HCT116 (cell line): Measurements from ENCODE around the gene CDIP1. TPM values are rescaled to one million over a fixed set of nuclear protein-coding genes. Genes with fewer than 3 reads are reported as not detected.

Experiments
- ATAC-seq: fragments of 200-7000 bp; cut with Tn5 transposase; 2 replicates; pipeline ENCODE4 v1.9.1; 2020; ENCODE audit warnings: mild to moderate bottlenecking, moderate library complexity
- BruUV-seq: library from RNA; stranded (reverse); fragments of 400-500 nt; replicated peaks from 2 replicates; lab custom pipeline; 2021; lab: Mats Ljungman, UMichigan
- CTCF ChIA-PET: fragments of 300-600 bp; sonication (Branson Sonifier 250); formaldehyde crosslinking; loops from one replicate; lab custom pipeline; 2021; ENCODE audit warnings: antibody characterized with exemption; lab: Charles Lee
- POLR2A ChIA-PET: fragments of 300-600, 350-600 bp; sonication (Branson Sonifier 250); formaldehyde crosslinking; loops from one replicate; lab custom pipeline; 2021; ENCODE audit warnings: antibody characterized with exemption; lab: Charles Lee
- RAD21 ChIA-PET, 2 experiments: fragments of 300-600 bp; sonication (Branson Sonifier 250); formaldehyde crosslinking; loops; one replicate each; lab custom pipeline; 2023; ENCODE audit warnings: low total read pairs in 2 of 2; ENCODE audit not compliant: uncharacterized antibody in 2 of 2, unreplicated experiment in 2 of 2, low non-redundant PET in 1 of 2; lab: Charles Lee
- DNase-seq: peaks from one replicate; pipeline ENCODE4 v3.0.0-alpha.2; 2010; ENCODE audit warnings: low read depth, low spot score
- H2AFZ ChIP-seq: fragments of 200-600 bp; shearing (Covaris generic), sonication (generic); 2 replicates; pipeline ENCODE4 v1.6.1; 2017; ENCODE audit warnings: low read depth, mixed run types, mixed read lengths, antibody characterized with exemption, low read length; ENCODE audit not compliant: poor library complexity, severe bottlenecking
- H3K27ac ChIP-seq: 2 replicates; pipeline ENCODE4 v1.5.1; 2012; ENCODE audit warnings: low read depth, low read length
- H3K27me3 ChIP-seq: fragments of 200-600 bp; sonication (generic); 2 replicates; pipeline ENCODE4 v1.6.1; 2016; ENCODE audit warnings: mixed run types, low read length, mixed read lengths; ENCODE audit not compliant: insufficient read depth
- H3K36me3 ChIP-seq, 2 experiments: fragments of 200-500 bp in 1 of 2; fragments of 200-600 bp in 1 of 2; sonication (Bioruptor generic) in 1 of 2; sonication (generic) in 1 of 2; 2 replicates each; pipeline versions ENCODE4 v1.5.1 to v1.6.1; 2014 to 2016; ENCODE audit warnings: low read length in 2 of 2, inconsistent platforms in 1 of 2, mixed read lengths in 1 of 2, mixed run types in 1 of 2; ENCODE audit not compliant: insufficient read depth in 2 of 2, control insufficient read depth in 1 of 2
- H3K4me1 ChIP-seq, 2 experiments: fragments of 200-600 bp in 1 of 2; sonication (generic) in 1 of 2; 2 replicates each; pipeline versions ENCODE4 v1.5.1 to v1.6.1; 2012 to 2017; ENCODE audit warnings: low read length in 2 of 2, inconsistent platforms in 1 of 2, mild to moderate bottlenecking in 1 of 2, mixed read lengths in 1 of 2, mixed run types in 1 of 2, moderate library complexity in 1 of 2; ENCODE audit not compliant: insufficient read depth in 2 of 2, control insufficient read depth in 1 of 2
- H3K4me2 ChIP-seq: fragments of 200-600 bp; sonication (generic); 2 replicates; pipeline ENCODE4 v1.6.1; 2017; ENCODE audit warnings: mixed run types, low read length, mixed read lengths
- H3K4me3 ChIP-seq, 2 experiments: fragments of 200-600 bp in 1 of 2; sonication (generic) in 1 of 2; replicated peaks in 1 of 2; 2 replicates each; pipeline ENCODE4 v1.5.1; 2011 to 2016; ENCODE audit warnings: low read length in 2 of 2, control low read depth in 1 of 2, low read depth in 1 of 2, mild to moderate bottlenecking in 1 of 2, mixed read lengths in 1 of 2, mixed run types in 1 of 2
- H3K79me2 ChIP-seq: fragments of 200-600 bp; sonication (generic); 2 replicates; pipeline ENCODE4 v1.6.1; 2017; ENCODE audit warnings: mild to moderate bottlenecking, mixed run types, low read length, moderate library complexity, mixed read lengths; ENCODE audit not compliant: insufficient read depth
- H3K9ac ChIP-seq: fragments of 200-600 bp; sonication (generic); 2 replicates; pipeline ENCODE4 v1.6.1; 2016; ENCODE audit warnings: low read length, mixed read lengths
- H3K9me2 ChIP-seq: fragments of 200-600 bp; sonication (generic), shearing (Covaris generic); 2 replicates; pipeline ENCODE4 v1.6.1; 2017; ENCODE audit warnings: mixed run types, mild to moderate bottlenecking, moderate library complexity; ENCODE audit not compliant: insufficient read depth
- H3K9me3 ChIP-seq, 2 experiments: fragments of 200-500 bp in 1 of 2; fragments of 200-600 bp in 1 of 2; sonication (Bioruptor generic) in 1 of 2; sonication (generic) in 1 of 2; 2 replicates each; pipeline ENCODE4 v1.6.1; 2014 to 2017; ENCODE audit warnings: low read length in 2 of 2, mixed read lengths in 2 of 2, inconsistent platforms in 1 of 2, low read depth in 1 of 2, mild to moderate bottlenecking in 1 of 2, mixed run types in 1 of 2, moderate library complexity in 1 of 2; ENCODE audit not compliant: control insufficient read depth in 1 of 2, insufficient read depth in 1 of 2
- H4K20me1 ChIP-seq: fragments of 200-600 bp; sonication (generic), shearing (Covaris generic); 2 replicates; pipeline ENCODE4 v1.6.1; 2017; ENCODE audit warnings: mixed run types, mild to moderate bottlenecking, moderate library complexity; ENCODE audit not compliant: insufficient read depth
- CTCF ChIP-seq, 3 experiments: fragments of 200-600 bp in 1 of 3; sonication (generic) in 1 of 3; IDR thresholded peaks in 2 of 3; conservative IDR thresholded peaks in 1 of 3; 2 replicates each; pipeline ENCODE4 v1.5.1; 2012 to 2017; ENCODE audit warnings: low read depth in 2 of 3, low read length in 2 of 3, antibody characterized with exemption in 1 of 3, borderline replicate concordance in 1 of 3, control low read depth in 1 of 3, mild to moderate bottlenecking in 1 of 3, mixed read lengths in 1 of 3, mixed run types in 1 of 3, moderate library complexity in 1 of 3; ENCODE audit not compliant: insufficient read depth in 1 of 3
- RAD21 ChIP-seq: IDR thresholded peaks from 2 replicates; pipeline ENCODE4 v1.6.1; 2012; ENCODE audit warnings: low read depth, mild to moderate bottlenecking
- REST ChIP-seq: IDR thresholded peaks from 2 replicates; pipeline ENCODE4 v1.6.1; 2012; ENCODE audit warnings: low read depth
- intact Hi-C: fragments of 100-400 bp; cut with micrococcal nuclease; formaldehyde crosslinking; loops from 2 replicates; pipeline ENCODE4 v1.10.0; 2022
- total RNA-seq: library from RNA; stranded (reverse); gene quantifications from one replicate; pipeline ENCODE4 v1.2.1, GENCODE V29; 2021; ENCODE audit not compliant: unreplicated experiment
- TF ChIP-seq, protein P1 (sequence below): IDR thresholded peaks from 2 replicates; pipeline ENCODE4 v1.6.1; 2012

Gene CDIP1
- total RNA-seq, 1 experiment from 2014 or later = 7.2 TPM

DNA sequence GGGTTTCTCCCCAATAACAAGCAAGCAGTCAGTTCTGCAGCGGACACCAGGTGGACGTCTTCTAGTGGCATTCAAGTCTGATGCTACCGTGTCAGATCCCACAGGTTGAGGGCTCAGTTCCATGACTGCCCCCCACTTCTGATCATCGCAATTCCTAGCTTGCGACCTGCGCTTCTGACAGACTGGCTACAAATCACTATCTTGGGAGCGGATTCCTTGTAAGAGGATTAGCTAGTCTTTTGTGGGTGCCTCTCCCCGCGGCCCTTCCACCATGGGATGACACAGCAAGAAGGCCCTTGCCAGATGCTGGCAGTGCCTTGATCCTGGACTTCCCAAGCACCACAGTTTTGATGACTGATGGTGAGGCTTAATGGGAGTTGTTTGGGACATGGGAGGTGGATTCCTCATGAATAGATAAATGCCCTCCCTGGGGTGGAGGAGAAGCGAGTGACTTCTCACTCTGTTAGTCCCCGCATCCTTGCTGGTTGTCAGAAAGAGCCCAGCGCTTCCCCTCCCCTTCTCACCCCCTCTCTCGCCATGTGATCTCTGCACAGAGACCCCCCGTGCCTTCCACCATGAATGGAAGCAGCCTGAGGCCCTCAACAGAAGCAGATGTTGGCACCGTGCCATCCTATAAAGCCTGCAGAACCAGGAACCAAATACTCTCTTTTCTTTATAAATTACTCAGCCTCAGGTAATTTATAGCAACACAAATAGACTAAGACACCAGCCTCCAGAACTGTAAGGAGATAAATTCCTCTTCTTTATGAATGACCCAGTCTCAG lies 19.1 kb downstream of the CDIP1 start:
- no peaks in the 10 kb centered on the region for H3K79me2 ChIP-seq
- intact Hi-C loops = loop anchor here (10.0 kb wide), 1 partner anchor 135 kb away; no protein-coding TSS in a partner anchor
- POLR2A ChIA-PET = no interaction called here

GRCh38 chr16:4517812-4518680 lies 20.5 kb downstream of the CDIP1 start:
- H2AFZ ChIP-seq = no peak overlapping the region
- ATAC-seq (peak; percentile 84), DNase-seq (no peak)
- H4K20me1 ChIP-seq = no peaks in the 10 kb centered on the region
- H3K4me3 ChIP-seq = no peak overlapping the region
- BruUV-seq = no TSS peak
- H3K36me3 ChIP-seq = no peaks in the 10 kb centered on the region
- ChIA-PET POLR2A (no interaction called here), RAD21 (no interaction called here), CTCF (interaction anchor here (0.8 to 1.9 kb wide), 3 partner anchors 31 to 98 kb away, joined by 3 to 8 read pairs (median 5); no protein-coding TSS in a partner anchor)
- H3K27ac ChIP-seq = no peak overlapping the region
- H3K9me2 ChIP-seq = no peaks in the 10 kb centered on the region
- no peak overlapping the region for H3K4me2 ChIP-seq
- H3K27me3 ChIP-seq = no peaks in the 10 kb centered on the region
- H3K9ac ChIP-seq = no peak overlapping the region
- no peaks in the 10 kb centered on the region for H3K4me1 ChIP-seq
- no peaks in the 10 kb centered on the region for H3K9me3 ChIP-seq
- TF ChIP-seq CTCF (IDR thresholded peaks at IDR 0.05 in 2 of 3, conservative IDR thresholded peaks at IDR 0.05 in 1 of 3; ENCODE audit: borderline replicate concordance in 1 of 3, insufficient read depth in 1 of 3, low read depth in 2 of 3, low read length in 2 of 3) (peak; percentile 67 to 81 (median 80)), RAD21 (peak; percentile 85), REST (no peak)
- no peaks in the 10 kb centered on the region for H3K79me2 ChIP-seq
- intact Hi-C loops = loop anchor here (1.0 to 10.0 kb wide), 2 partner anchors 67 to 137 kb away; no protein-coding TSS in a partner anchor

More for the DNA sequence above, 19.1 kb downstream of the CDIP1 start:
- DNase-seq = no peak
- Histone ChIP-seq H3K27me3 (no peaks in the 10 kb centered on the region), H3K27ac (no peak overlapping the region), H3K4me2 (no peak overlapping the region), H2AFZ (no peak overlapping the region), H3K9me3 (no peaks in the 10 kb centered on the region), H3K9me2 (no peaks in the 10 kb centered on the region), H3K4me1 (no peaks in the 10 kb centered on the region), H3K4me3 (no peak overlapping the region), H3K36me3 (no peaks in the 10 kb centered on the region), H3K9ac (no peak overlapping the region), H4K20me1 (no peaks in the 10 kb centered on the region)
- CTCF ChIA-PET = interaction anchor here (1.2 to 1.9 kb wide), 2 partner anchors 29 to 66 kb away, joined by 3 to 8 read pairs; no protein-coding TSS in a partner anchor
- TF ChIP-seq, protein P1, sequence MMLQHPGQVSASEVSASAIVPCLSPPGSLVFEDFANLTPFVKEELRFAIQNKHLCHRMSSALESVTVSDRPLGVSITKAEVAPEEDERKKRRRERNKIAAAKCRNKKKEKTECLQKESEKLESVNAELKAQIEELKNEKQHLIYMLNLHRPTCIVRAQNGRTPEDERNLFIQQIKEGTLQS = no peak
- no TSS peak for BruUV-seq
- RAD21 ChIA-PET = no interaction called here
- no peak for ATAC-seq
